ENCODE measurements around the gene IFT122.

IFT122 gene

DNA sequence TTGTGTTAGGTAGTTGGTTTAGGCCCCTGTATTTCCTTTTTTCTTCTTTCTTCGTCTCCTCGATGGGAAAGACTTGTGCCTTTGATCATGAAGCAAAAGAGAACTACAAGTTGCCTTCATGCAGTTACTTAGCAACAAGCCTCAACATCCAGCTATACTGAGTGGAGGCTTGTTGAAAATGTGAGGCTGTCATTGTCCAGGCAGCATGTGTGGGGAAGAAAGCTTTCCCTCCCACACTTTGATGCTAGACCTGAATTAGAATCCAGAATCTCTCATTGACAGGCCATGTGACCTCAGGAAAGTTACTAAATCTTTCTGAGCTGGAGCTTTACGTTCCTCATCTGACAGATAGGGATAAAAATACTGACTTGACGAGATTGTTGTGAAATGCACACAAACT, 23.7 kb downstream of the IFT122 start:
- TF ChIP-seq FOXM1 (IDR thresholded peaks at IDR 0.05; ENCODE audit: borderline replicate concordance, low read depth) (no peak), YY1 (IDR thresholded peaks at IDR 0.05; ENCODE audit: low read depth) (no peak), USF1 (IDR thresholded peaks at IDR 0.05) (no peak), CREB1 (IDR thresholded peaks at IDR 0.05; ENCODE audit: low read depth) (no peak), ZBTB7A (IDR thresholded peaks at IDR 0.05; ENCODE audit: low read depth) (no peak), RAD21 (IDR thresholded peaks at IDR 0.05; ENCODE audit: low read depth) (no peak), NFIC (IDR thresholded peaks at IDR 0.05) (no peak), TCF12 (IDR thresholded peaks at IDR 0.05; ENCODE audit: low read depth) (no peak), EP300 (IDR thresholded peaks at IDR 0.05; ENCODE audit: borderline replicate concordance) (no peak), EGR1 (IDR thresholded peaks at IDR 0.05) (no peak), CEBPB (IDR thresholded peaks at IDR 0.05) (no peak), TEAD4 (IDR thresholded peaks at IDR 0.05) (no peak), TAF1 (IDR thresholded peaks at IDR 0.05; ENCODE audit: low read depth) (no peak)
- TF ChIP-seq, protein P1, sequence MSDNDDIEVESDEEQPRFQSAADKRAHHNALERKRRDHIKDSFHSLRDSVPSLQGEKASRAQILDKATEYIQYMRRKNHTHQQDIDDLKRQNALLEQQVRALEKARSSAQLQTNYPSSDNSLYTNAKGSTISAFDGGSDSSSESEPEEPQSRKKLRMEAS (IDR thresholded peaks at IDR 0.05) = no peak
- TF ChIP-seq, protein P2, sequence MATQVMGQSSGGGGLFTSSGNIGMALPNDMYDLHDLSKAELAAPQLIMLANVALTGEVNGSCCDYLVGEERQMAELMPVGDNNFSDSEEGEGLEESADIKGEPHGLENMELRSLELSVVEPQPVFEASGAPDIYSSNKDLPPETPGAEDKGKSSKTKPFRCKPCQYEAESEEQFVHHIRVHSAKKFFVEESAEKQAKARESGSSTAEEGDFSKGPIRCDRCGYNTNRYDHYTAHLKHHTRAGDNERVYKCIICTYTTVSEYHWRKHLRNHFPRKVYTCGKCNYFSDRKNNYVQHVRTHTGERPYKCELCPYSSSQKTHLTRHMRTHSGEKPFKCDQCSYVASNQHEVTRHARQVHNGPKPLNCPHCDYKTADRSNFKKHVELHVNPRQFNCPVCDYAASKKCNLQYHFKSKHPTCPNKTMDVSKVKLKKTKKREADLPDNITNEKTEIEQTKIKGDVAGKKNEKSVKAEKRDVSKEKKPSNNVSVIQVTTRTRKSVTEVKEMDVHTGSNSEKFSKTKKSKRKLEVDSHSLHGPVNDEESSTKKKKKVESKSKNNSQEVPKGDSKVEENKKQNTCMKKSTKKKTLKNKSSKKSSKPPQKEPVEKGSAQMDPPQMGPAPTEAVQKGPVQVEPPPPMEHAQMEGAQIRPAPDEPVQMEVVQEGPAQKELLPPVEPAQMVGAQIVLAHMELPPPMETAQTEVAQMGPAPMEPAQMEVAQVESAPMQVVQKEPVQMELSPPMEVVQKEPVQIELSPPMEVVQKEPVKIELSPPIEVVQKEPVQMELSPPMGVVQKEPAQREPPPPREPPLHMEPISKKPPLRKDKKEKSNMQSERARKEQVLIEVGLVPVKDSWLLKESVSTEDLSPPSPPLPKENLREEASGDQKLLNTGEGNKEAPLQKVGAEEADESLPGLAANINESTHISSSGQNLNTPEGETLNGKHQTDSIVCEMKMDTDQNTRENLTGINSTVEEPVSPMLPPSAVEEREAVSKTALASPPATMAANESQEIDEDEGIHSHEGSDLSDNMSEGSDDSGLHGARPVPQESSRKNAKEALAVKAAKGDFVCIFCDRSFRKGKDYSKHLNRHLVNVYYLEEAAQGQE (IDR thresholded peaks at IDR 0.05; ENCODE audit: low read depth) = no peak

DNA sequence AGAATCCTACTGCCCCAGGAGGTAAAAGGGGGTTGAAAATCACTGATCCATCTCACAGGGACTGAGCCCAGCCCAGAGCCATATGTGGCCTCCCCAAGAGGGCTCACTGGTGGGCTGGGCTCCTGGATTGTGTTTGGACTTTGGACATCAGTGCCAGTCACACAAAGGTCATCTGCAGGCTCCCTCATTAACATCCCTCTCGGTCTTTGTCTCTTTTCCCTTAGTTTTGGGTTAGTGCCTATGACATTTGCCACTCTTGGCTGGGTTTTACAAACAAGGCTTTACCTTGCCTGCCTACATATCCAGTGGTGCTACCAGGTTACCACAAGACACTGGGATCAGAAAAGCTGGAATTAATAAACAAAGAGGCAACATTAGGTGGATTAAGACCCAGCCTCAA, 27.9 kb downstream of the IFT122 start:
- TF ChIP-seq, protein P1 (IDR thresholded peaks at IDR 0.05) = no peak
- no peak for TF ChIP-seq CEBPB (IDR thresholded peaks at IDR 0.05)
- TF ChIP-seq CREB1 (IDR thresholded peaks at IDR 0.05; ENCODE audit: low read depth) = no peak
- no peak for TF ChIP-seq RAD21 (IDR thresholded peaks at IDR 0.05; ENCODE audit: low read depth)
- TF ChIP-seq TCF12 (IDR thresholded peaks at IDR 0.05; ENCODE audit: low read depth) = no peak
- no peak for TF ChIP-seq TEAD4 (IDR thresholded peaks at IDR 0.05)
- no peak for TF ChIP-seq EGR1 (IDR thresholded peaks at IDR 0.05)
- TF ChIP-seq, protein P2 (IDR thresholded peaks at IDR 0.05; ENCODE audit: low read depth) = no peak
- TF ChIP-seq USF1 (IDR thresholded peaks at IDR 0.05) = no peak

DNA sequence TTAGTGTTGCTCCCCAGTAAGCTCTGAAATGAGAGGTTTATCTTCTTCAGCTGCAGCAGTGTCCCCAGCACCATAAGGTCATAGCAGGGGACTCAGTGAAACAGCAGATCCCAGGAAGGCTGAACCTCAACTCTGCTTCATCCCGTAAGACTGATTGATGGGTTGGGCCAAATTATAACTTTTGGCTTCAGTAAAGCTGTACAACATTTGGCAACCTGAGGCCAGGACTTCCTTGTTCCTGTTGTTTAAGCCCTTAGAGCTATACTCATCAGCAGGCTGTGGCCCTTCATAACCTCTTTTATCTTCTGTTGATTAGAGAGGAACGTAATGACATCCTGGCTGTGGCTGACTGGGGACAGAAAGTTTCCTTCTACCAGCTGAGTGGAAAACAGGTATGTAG, 29.0 kb downstream of the IFT122 start:
- TF ChIP-seq TAF1 (IDR thresholded peaks at IDR 0.05; ENCODE audit: low read depth) = no peak
- TF ChIP-seq USF1 (IDR thresholded peaks at IDR 0.05) = no peak
- no peak for TF ChIP-seq CREB1 (IDR thresholded peaks at IDR 0.05; ENCODE audit: low read depth)
- no peak for TF ChIP-seq ZBTB7A (IDR thresholded peaks at IDR 0.05; ENCODE audit: low read depth)
- TF ChIP-seq, protein P1 (IDR thresholded peaks at IDR 0.05) = no peak
- TF ChIP-seq FOXM1 (IDR thresholded peaks at IDR 0.05; ENCODE audit: borderline replicate concordance, low read depth) = no peak
- no peak for TF ChIP-seq TCF12 (IDR thresholded peaks at IDR 0.05; ENCODE audit: low read depth)
- no peak for TF ChIP-seq EP300 (IDR thresholded peaks at IDR 0.05; ENCODE audit: borderline replicate concordance)
- TF ChIP-seq CEBPB (IDR thresholded peaks at IDR 0.05) = no peak
- TF ChIP-seq TEAD4 (IDR thresholded peaks at IDR 0.05) = no peak
- TF ChIP-seq, protein P2 (IDR thresholded peaks at IDR 0.05; ENCODE audit: low read depth) = no peak
- no peak for TF ChIP-seq YY1 (IDR thresholded peaks at IDR 0.05; ENCODE audit: low read depth)
- TF ChIP-seq NFIC (IDR thresholded peaks at IDR 0.05) = no peak
- no peak for TF ChIP-seq EGR1 (IDR thresholded peaks at IDR 0.05)

GRCh38 chr3:129470861-129471260, 30.8 kb downstream of the IFT122 start:
- no peak for TF ChIP-seq FOXM1 (IDR thresholded peaks at IDR 0.05; ENCODE audit: borderline replicate concordance, low read depth)

Measured in Ishikawa (cell line).